IMR-90 (cell line): ENCODE measurements around the gene NPTX1. TPM values are rescaled to one million over a fixed set of nuclear protein-coding genes. Genes with fewer than 3 reads are reported as not detected.

ENCODE experiments used
- ATAC-seq: fragments of 200-7000 bp; cut with Tn5 transposase; 2 replicates; pipeline ENCODE4 v1.9.1; 2020; ENCODE audit warnings: low read depth, mild to moderate bottlenecking, moderate library complexity
- BruUV-seq: library from RNA; stranded (reverse); fragments of 400-500 nt; replicated peaks from 2 replicates; lab custom pipeline; 2021; lab: Mats Ljungman, UMichigan
- CTCF ChIA-PET: fragments of 300-600 bp; formaldehyde crosslinking; extraction: SDS; loops from one replicate; lab custom pipeline; 2021; ENCODE audit warnings: antibody characterized with exemption; lab: Yijun Ruan, JAX
- POLR2A ChIA-PET: fragments of 300-600 bp; sonication (Branson Sonifier 250); formaldehyde crosslinking; loops from one replicate; lab custom pipeline; 2022; ENCODE audit warnings: antibody characterized with exemption; ENCODE audit not compliant: unreplicated experiment; lab: Charles Lee
- DNase-seq: peaks from one replicate; pipeline ENCODE4 v3.0.0; 2013
- H2AFZ ChIP-seq: replicated peaks from 2 replicates; pipeline ENCODE3; 2013; ENCODE audit warnings: low read length, mild to moderate bottlenecking; ENCODE audit not compliant: poor library complexity
- H2AK5ac ChIP-seq: 2 replicates; pipeline ENCODE4 v1.6.1; 2013; ENCODE audit warnings: low read depth, low read length, inconsistent platforms
- H2AK9ac ChIP-seq: replicated peaks from 2 replicates; pipeline ENCODE3; 2013; ENCODE audit warnings: mild to moderate bottlenecking, low read depth, low read length, moderate library complexity; ENCODE audit not compliant: poor library complexity
- H2BK120ac ChIP-seq: 2 replicates; pipeline ENCODE4 v1.6.1; 2013; ENCODE audit warnings: low read depth, low read length, inconsistent platforms
- H2BK15ac ChIP-seq: 3 replicates; pipeline ENCODE4 v1.6.1; 2013; ENCODE audit warnings: low read depth, low read length, inconsistent platforms
- H2BK20ac ChIP-seq: 2 replicates; pipeline ENCODE4 v1.6.1; 2013; ENCODE audit warnings: low read depth, mild to moderate bottlenecking, inconsistent platforms, low read length, moderate library complexity
- H2BK5ac ChIP-seq: 2 replicates; pipeline ENCODE4 v1.6.1; 2013; ENCODE audit warnings: mild to moderate bottlenecking, low read depth, low read length, inconsistent platforms; ENCODE audit not compliant: poor library complexity, severe bottlenecking
- H3K14ac ChIP-seq: replicated peaks from 2 replicates; pipeline ENCODE4 v1.6.1; 2013; ENCODE audit warnings: low read depth, low read length, inconsistent platforms
- H3K18ac ChIP-seq: 2 replicates; pipeline ENCODE4 v1.6.1; 2013; ENCODE audit warnings: low read depth, low read length, control low read depth
- H3K23ac ChIP-seq: 2 replicates; pipeline ENCODE4 v1.6.1; 2013; ENCODE audit warnings: low read depth, low read length, inconsistent platforms
- H3K27ac ChIP-seq: 2 replicates; pipeline ENCODE4 v1.5.1; 2013; ENCODE audit warnings: mild to moderate bottlenecking, control low read depth, low read length; ENCODE audit not compliant: insufficient read depth
- H3K27me3 ChIP-seq: 2 replicates; pipeline ENCODE4 v1.6.1; 2013; ENCODE audit warnings: low read length; ENCODE audit not compliant: control insufficient read depth, insufficient read depth
- H3K36me3 ChIP-seq: 2 replicates; pipeline ENCODE4 v1.6.1; 2013; ENCODE audit warnings: low read length, mixed read lengths; ENCODE audit not compliant: control insufficient read depth, insufficient read depth
- H3K4ac ChIP-seq: 2 replicates; pipeline ENCODE4 v1.6.1; 2013; ENCODE audit warnings: low read depth, low read length, inconsistent platforms
- H3K4me1 ChIP-seq: 2 replicates; pipeline ENCODE4 v1.6.1; 2013; ENCODE audit warnings: low read length, mixed read lengths; ENCODE audit not compliant: control insufficient read depth, insufficient read depth
- H3K4me2 ChIP-seq: 2 replicates; pipeline ENCODE4 v1.6.1; 2013; ENCODE audit warnings: low read depth, mild to moderate bottlenecking, control low read depth, low read length, moderate library complexity
- H3K4me3 ChIP-seq: 2 replicates; pipeline ENCODE4 v1.5.1; 2013; ENCODE audit warnings: low read depth, mild to moderate bottlenecking, control low read depth, low read length, moderate library complexity; ENCODE audit not compliant: insufficient read depth
- H3K56ac ChIP-seq: 2 replicates; pipeline ENCODE4 v1.6.1; 2013; ENCODE audit warnings: low read length, inconsistent platforms; ENCODE audit not compliant: insufficient read depth; ENCODE audit errors: extremely low read depth
- H3K79me1 ChIP-seq, 2 experiments: 2 replicates each; pipeline ENCODE4 v1.6.1; 2013; ENCODE audit warnings: low read length in 2 of 2, inconsistent platforms in 1 of 2, low read depth in 1 of 2
- H3K9ac ChIP-seq: 2 replicates; pipeline ENCODE4 v1.6.1; 2013; ENCODE audit warnings: low read depth, low read length, control low read depth
- H3K9me1 ChIP-seq: 2 replicates; pipeline ENCODE4 v1.6.1; 2013; ENCODE audit warnings: low read length, inconsistent platforms; ENCODE audit not compliant: insufficient read depth
- H3K9me3 ChIP-seq: 2 replicates; pipeline ENCODE4 v1.6.1; 2013; ENCODE audit warnings: low read length; ENCODE audit not compliant: control insufficient read depth, insufficient read depth
- H4K20me1 ChIP-seq: 2 replicates; pipeline ENCODE4 v1.6.1; 2013; ENCODE audit warnings: low read length, inconsistent platforms; ENCODE audit not compliant: insufficient read depth
- H4K5ac ChIP-seq: 2 replicates; pipeline ENCODE4 v1.6.1; 2013; ENCODE audit warnings: mild to moderate bottlenecking, low read depth, low read length, control low read depth
- H4K8ac ChIP-seq, 2 experiments: 2 replicates each; pipeline ENCODE4 v1.6.1; 2013; ENCODE audit warnings: low read depth in 2 of 2, low read length in 2 of 2, control low read depth in 1 of 2, inconsistent platforms in 1 of 2
- H4K91ac ChIP-seq: 2 replicates; pipeline ENCODE4 v1.6.1; 2013; ENCODE audit warnings: low read depth, low read length, inconsistent platforms; ENCODE audit not compliant: insufficient read depth
- BHLHE40 ChIP-seq: fragments of 150-350 bp; IDR thresholded peaks from 2 replicates; pipeline ENCODE4 v1.6.1; 2016; ENCODE audit warnings: mild to moderate bottlenecking, low read depth, low read length
- CEBPB ChIP-seq: IDR thresholded peaks from 2 replicates; pipeline ENCODE4 v1.6.1; 2012; ENCODE audit warnings: low read depth, low read length, improper control_type of control experiment
- CHD1 ChIP-seq: IDR thresholded peaks from 2 replicates; pipeline ENCODE4 v1.6.1; 2012; ENCODE audit warnings: low read depth, low read length, improper control_type of control experiment
- FOS ChIP-seq: fragments of 150-350 bp; IDR thresholded peaks from 2 replicates; pipeline ENCODE4 v1.6.1; 2016; ENCODE audit warnings: low read depth, low read length
- MXI1 ChIP-seq: IDR thresholded peaks from 2 replicates; pipeline ENCODE4 v1.6.1; 2012; ENCODE audit warnings: low read depth, mild to moderate bottlenecking, low read length, moderate library complexity, borderline replicate concordance
- POLR2A ChIP-seq: IDR thresholded peaks from 2 replicates; pipeline ENCODE4 v1.6.1; 2012; ENCODE audit warnings: mild to moderate bottlenecking, low read depth, low read length
- RAD21 ChIP-seq: IDR thresholded peaks from 2 replicates; pipeline ENCODE4 v1.6.1; 2012; ENCODE audit warnings: low read length, improper control_type of control experiment
- RCOR1 ChIP-seq: IDR thresholded peaks from 2 replicates; pipeline ENCODE4 v1.6.1; 2012; ENCODE audit warnings: mild to moderate bottlenecking, low read length, improper control_type of control experiment; ENCODE audit not compliant: insufficient replicate concordance
- RFX5 ChIP-seq: IDR thresholded peaks from 2 replicates; pipeline ENCODE4 v1.8.0; 2012; ENCODE audit warnings: low read depth, mild to moderate bottlenecking, low read length, moderate library complexity
- SMC3 ChIP-seq: fragments of 150-350 bp; IDR thresholded peaks from 2 replicates; pipeline ENCODE4 v1.6.1; 2016; ENCODE audit warnings: low read depth, mild to moderate bottlenecking, antibody characterized with exemption, low read length, moderate library complexity
- WGBS, 2 experiments: methylation state at CpG; one replicate each; pipeline versions ENCODE4 v1.1.5 to v1.1.7; 2013; ENCODE audit warnings: missing lambda C conversion rate in 2 of 2; ENCODE audit not compliant: insufficient read length in 1 of 2; ENCODE audit errors: extremely low coverage in 2 of 2; 5-methylcytosine and 5-hydroxymethylcytosine counted together
- dilution Hi-C: fragments of 300-500 bp; cut with HindIII; formaldehyde crosslinking; loops from one replicate; pipeline ENCODE4 v1.14.3; 2018; ENCODE audit warnings: low sequenced_read_pairs; ENCODE audit not compliant: unreplicated experiment
- in situ Hi-C: fragments of 300-500 bp; cut with MboI; formaldehyde crosslinking; loops from 3 replicates; pipeline ENCODE4 v1.14.3; 2019; ENCODE audit warnings: low sequenced_read_pairs, inconsistent platforms, mixed read lengths
- intact Hi-C: fragments of 100-400 bp; cut with micrococcal nuclease; formaldehyde crosslinking; loops from 2 replicates; pipeline ENCODE4 v1.10.0; 2022
- polyA plus RNA-seq, 3 experiments: library from polyadenylated mRNA; depleted of rRNA; stranded (reverse); fragments of >200 nt; gene quantifications; 2 replicates each; pipeline ENCODE4 v1.2.3, GENCODE V29; 2012; ENCODE audit warnings: low replicate concordance in 1 of 3
- total RNA-seq: library from RNA; depleted of rRNA; stranded (reverse); fragments of >200 nt; gene quantifications from 2 replicates; pipeline ENCODE4 v1.2.3, GENCODE V29; 2012

Gene NPTX1
- total and polyA plus RNA-seq, 2 of the 4 experiments (the other 2 are of a cell fraction), result 20.8 to 39.5 TPM

GRCh38 chr17:80458016-80458415 is 18.4 kb downstream of the NPTX1 start:
- in situ Hi-C loops, result no loop called here
- H3K36me3 ChIP-seq, result no peaks in the 10 kb centered on the region
- no peak overlapping the region for H2BK15ac ChIP-seq
- ATAC-seq (no peak), DNase-seq (no peak)
- H2BK120ac ChIP-seq, result no peak overlapping the region
- H3K27me3 ChIP-seq, result peaks cover 20% of the 10 kb centered on the region; the same call in 1 of the 2 replicates
- no peak overlapping the region for H3K27ac ChIP-seq
- H2BK5ac ChIP-seq, result no peak overlapping the region
- peaks cover 16% of the 10 kb centered on the region for H3K9me1 ChIP-seq
- no peak overlapping the region for H3K4me3 ChIP-seq
- no peak overlapping the region for H3K4me2 ChIP-seq
- H2AK5ac ChIP-seq, result no peak overlapping the region
- H4K8ac ChIP-seq, result no peak overlapping the region
- H3K4ac ChIP-seq, result no peak overlapping the region
- no peak overlapping the region for H3K14ac ChIP-seq
- no peak overlapping the region for H4K91ac ChIP-seq
- H3K79me1 ChIP-seq, result peaks cover 6 to 21% of the 10 kb centered on the region in 2 experiments; a peak in 3 of 4 replicates
- H2AK9ac ChIP-seq, result no peak overlapping the region
- no peak overlapping the region for H2BK20ac ChIP-seq
- peaks cover 5% of the 10 kb centered on the region for H3K4me1 ChIP-seq
- ChIA-PET POLR2A (no interaction called here), CTCF (no interaction called here)
- dilution Hi-C loops, result no loop called here
- intact Hi-C loops, result no loop called here
- H4K20me1 ChIP-seq, result no peaks in the 10 kb centered on the region; the same call in 1 of the 2 replicates
- no peaks in the 10 kb centered on the region for H3K9me3 ChIP-seq
- H3K9ac ChIP-seq, result no peak overlapping the region
- no peak overlapping the region for H3K23ac ChIP-seq
- no peak overlapping the region for H2AFZ ChIP-seq
- no peak overlapping the region for H3K56ac ChIP-seq
- WGBS, 2 experiments, result 60% methylated on average over 2 of the region's 8 CpGs; no CpG with 5 or more reads in 1 of the 2 experiments
- TF ChIP-seq MXI1 (no peak), RFX5 (no peak), CHD1 (no peak), POLR2A (no peak), RAD21 (no peak), SMC3 (no peak), CEBPB (no peak), BHLHE40 (no peak), FOS (no peak), RCOR1 (no peak)
- no TSS peak for BruUV-seq
- no peak overlapping the region for H4K5ac ChIP-seq
- H3K18ac ChIP-seq, result no peak overlapping the region
